Neural progenitor cell (in vitro differentiated cells): ENCODE measurements around the gene RPS6KA5.

Source experiments
- CTCF ChIP-seq: fragments of 200-600 bp; sonication (generic); IDR thresholded peaks from 2 replicates; pipeline ENCODE4 v1.5.1; 2017; ENCODE audit warnings: antibody characterized with exemption, mild to moderate bottlenecking
- EZH2 ChIP-seq: fragments of 200-600 bp; sonication (generic); IDR thresholded peaks from 2 replicates; pipeline ENCODE4 v1.6.1; 2017; ENCODE audit warnings: antibody characterized with exemption, mild to moderate bottlenecking, moderate library complexity
- EZH2phosphoT487 ChIP-seq: fragments of 200-600 bp; sonication (generic); IDR thresholded peaks from 2 replicates; pipeline ENCODE4 v1.6.1; 2017; ENCODE audit warnings: antibody characterized with exemption

- TF ChIP-seq EZH2phosphoT487 = no peak
- TF ChIP-seq CTCF = no peak
- no peak for TF ChIP-seq EZH2
Observed at GRCh38 chr14:90993792-90994191, 66.6 kb downstream of the RPS6KA5 start.
